Measurements from ENCODE around the gene PGLYRP4. TPM values are rescaled to one million over a fixed set of nuclear protein-coding genes. Genes with fewer than 3 reads are reported as not detected.
"Not testable (repeated sequence)": the region's sequence is repeated elsewhere in the genome, so short reads cannot be mapped to it uniquely, and the experiment has no call there.

Gene PGLYRP4
- total RNA-seq, 6 experiments from 2014 or later: not detected

DNA sequence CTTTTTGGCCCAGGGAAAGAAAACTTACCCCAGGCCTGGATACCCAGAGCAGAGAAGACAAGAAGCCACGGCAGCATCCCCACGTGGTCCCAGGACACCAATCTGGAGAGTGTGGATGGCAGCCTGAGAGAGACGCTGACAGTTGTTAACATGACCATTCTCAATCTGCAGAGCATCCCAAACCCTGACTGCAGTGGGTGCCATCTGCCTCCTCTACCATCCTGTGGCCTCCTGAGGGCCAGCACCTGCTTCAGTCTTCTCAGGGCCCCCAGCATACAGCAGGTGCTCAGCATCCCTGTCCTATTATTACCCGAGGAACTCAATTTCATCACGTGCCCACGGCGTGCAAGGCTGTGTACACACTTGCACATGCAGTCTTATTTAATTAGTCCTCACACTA is 785 bp downstream of the PGLYRP4 start:
- peaks cover 37% of the 10 kb centered on the region for H3K27me3 Mint-ChIP-seq (ENCODE audit: insufficient read depth)
- TF ChIP-seq, protein P1, sequence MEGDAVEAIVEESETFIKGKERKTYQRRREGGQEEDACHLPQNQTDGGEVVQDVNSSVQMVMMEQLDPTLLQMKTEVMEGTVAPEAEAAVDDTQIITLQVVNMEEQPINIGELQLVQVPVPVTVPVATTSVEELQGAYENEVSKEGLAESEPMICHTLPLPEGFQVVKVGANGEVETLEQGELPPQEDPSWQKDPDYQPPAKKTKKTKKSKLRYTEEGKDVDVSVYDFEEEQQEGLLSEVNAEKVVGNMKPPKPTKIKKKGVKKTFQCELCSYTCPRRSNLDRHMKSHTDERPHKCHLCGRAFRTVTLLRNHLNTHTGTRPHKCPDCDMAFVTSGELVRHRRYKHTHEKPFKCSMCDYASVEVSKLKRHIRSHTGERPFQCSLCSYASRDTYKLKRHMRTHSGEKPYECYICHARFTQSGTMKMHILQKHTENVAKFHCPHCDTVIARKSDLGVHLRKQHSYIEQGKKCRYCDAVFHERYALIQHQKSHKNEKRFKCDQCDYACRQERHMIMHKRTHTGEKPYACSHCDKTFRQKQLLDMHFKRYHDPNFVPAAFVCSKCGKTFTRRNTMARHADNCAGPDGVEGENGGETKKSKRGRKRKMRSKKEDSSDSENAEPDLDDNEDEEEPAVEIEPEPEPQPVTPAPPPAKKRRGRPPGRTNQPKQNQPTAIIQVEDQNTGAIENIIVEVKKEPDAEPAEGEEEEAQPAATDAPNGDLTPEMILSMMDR (IDR thresholded peaks at IDR 0.05): no peak
- no peaks in the 10 kb centered on the region for H3K4me1 Mint-ChIP-seq (ENCODE audit: low read depth)
- no peak overlapping the region for H3K27ac Mint-ChIP-seq
- DNase-seq: no peak
- no peaks in the 10 kb centered on the region for H3K9me3 Mint-ChIP-seq
- no peak overlapping the region for H3K4me3 Mint-ChIP-seq
- no peaks in the 10 kb centered on the region for H3K36me3 Mint-ChIP-seq (ENCODE audit: low read depth)

DNA sequence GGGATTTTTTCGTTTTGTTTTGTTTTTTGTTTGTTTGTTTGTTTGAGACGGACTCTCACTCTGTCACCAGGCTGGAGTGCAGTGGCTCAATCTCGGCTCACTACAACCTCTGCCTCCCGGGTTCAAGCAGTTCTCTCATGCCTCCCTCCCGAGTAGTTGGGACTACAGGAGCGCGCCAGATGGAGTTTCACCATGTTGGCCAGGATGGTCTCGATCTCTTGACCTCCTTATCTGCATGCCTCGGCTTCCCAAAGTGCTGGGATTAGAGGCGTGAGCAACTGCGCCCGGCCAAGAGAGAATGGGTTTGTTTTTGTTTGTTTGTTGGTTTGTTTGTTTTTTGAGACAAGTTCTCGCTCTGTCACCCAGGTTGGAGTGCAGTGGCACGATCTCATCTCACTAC is 1.6 kb downstream of the PGLYRP4 start:
- H3K9me3 Mint-ChIP-seq; H3K4me1 Mint-ChIP-seq (ENCODE audit: low read depth); H3K4me3 Mint-ChIP-seq; H3K36me3 Mint-ChIP-seq (ENCODE audit: low read depth); H3K27ac Mint-ChIP-seq; DNase-seq: not testable (repeated sequence)
- H3K27me3 Mint-ChIP-seq (ENCODE audit: insufficient read depth): peaks cover 37% of the 10 kb centered on the region

DNA sequence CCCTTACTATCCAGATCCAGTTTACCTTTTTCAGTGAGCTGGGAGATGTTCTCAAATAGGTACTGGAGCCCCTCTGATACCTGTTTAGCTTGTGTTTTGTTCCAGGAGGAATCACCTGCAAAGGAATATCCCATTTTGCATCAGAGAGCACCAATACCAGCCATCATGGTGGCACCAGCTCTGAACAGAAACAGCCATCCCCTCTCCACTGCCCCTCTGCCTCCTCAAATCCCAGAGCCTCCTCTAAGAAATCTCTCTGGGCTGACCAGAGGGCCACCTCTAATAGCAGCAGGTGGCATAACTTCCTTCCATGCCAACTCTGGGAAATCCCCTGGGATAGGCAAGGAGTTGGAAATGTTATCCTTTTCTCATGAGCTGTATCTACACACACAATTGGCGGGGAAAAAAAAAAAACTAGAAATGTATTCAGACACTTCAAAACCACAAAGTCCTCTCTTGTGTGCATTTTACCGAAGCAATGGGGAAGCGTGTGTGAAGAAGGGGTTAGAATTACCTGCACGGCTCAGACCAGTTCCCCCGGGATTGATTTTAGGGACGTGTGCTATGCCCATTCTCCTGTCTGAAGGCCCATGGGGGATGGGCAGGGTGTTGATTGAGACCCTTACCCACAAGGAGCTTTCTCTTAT is 2.4 kb downstream of the PGLYRP4 start:
- no peak overlapping the region for H3K4me3 Mint-ChIP-seq
- no peak overlapping the region for H3K27ac Mint-ChIP-seq
- no peaks in the 10 kb centered on the region for H3K9me3 Mint-ChIP-seq
- H3K27me3 Mint-ChIP-seq (ENCODE audit: insufficient read depth): peaks cover 31% of the 10 kb centered on the region
- no peaks in the 10 kb centered on the region for H3K4me1 Mint-ChIP-seq (ENCODE audit: low read depth)
- no peak for DNase-seq
- TF ChIP-seq, protein P1 (IDR thresholded peaks at IDR 0.05): no peak
- H3K36me3 Mint-ChIP-seq (ENCODE audit: low read depth): no peaks in the 10 kb centered on the region

DNA sequence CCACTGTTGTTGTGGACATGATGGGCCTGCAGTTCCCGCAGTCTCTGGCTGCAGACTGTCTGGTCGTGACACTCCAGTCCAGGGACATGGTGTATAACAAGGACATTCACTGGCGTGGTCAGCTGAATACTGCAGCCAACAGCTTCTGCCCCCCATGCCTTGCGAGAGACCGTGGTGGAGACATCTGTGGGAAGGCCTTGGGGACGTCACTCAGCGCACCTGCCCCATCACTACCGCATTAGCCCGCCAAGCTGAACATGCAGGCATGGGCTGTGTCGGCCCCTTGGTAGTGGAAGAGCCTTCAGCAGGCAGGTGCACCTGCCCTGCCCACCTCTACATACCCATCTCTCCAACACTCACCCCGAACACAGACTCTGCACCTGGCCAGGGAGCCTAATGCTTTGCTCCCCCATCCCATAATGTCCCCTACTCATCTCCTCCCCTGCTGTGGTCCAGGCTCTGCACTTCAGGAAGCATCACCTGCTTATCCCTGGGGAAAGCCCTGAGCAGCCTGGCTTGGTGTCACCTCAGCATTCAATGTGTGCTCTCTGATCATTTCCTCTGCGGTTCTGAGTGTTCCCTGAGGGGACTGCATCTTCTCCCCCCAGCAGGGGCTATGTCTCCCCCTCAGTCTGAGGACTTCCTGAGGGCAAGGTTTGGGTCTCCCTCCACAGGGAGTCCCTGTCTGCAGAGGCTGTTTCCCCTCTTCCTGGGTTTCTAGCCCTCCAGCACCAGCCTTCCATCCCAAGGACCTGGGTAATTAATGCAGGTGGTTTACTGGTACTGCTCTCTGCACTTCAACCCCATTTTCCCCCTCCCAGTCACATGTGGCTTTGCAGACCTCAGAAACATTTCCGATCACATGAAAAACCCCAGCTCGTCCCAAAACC is 3.2 kb downstream of the PGLYRP4 start:
- H3K36me3 Mint-ChIP-seq (ENCODE audit: low read depth): no peaks in the 10 kb centered on the region
- no peaks in the 10 kb centered on the region for H3K9me3 Mint-ChIP-seq
- H3K4me3 Mint-ChIP-seq: no peak overlapping the region
- no peak overlapping the region for H3K27ac Mint-ChIP-seq
- no peak for DNase-seq
- H3K4me1 Mint-ChIP-seq (ENCODE audit: low read depth): no peaks in the 10 kb centered on the region
- H3K27me3 Mint-ChIP-seq (ENCODE audit: insufficient read depth): peaks cover 27% of the 10 kb centered on the region
- TF ChIP-seq, protein P1 (IDR thresholded peaks at IDR 0.05): no peak

DNA sequence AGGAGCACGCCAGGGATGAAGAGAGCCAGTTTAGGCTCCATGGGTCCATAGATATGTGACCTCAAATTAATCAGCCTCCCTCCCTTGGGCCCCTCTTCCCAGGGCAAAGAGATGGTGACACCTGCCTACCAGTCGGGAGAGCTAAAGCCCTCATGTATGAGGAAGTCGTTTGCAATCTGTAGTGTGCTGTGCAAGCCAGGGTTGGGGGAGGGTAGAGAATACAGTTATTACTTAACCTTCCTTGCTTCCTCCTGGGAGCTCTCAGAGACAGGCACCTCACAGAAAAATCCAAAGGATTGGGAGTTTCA is 4.0 kb downstream of the PGLYRP4 start:
- H3K9me3 Mint-ChIP-seq: no peaks in the 10 kb centered on the region
- TF ChIP-seq, protein P1 (IDR thresholded peaks at IDR 0.05): no peak
- no peak overlapping the region for H3K4me3 Mint-ChIP-seq
- peaks cover 22% of the 10 kb centered on the region for H3K27me3 Mint-ChIP-seq (ENCODE audit: insufficient read depth)
- no peak overlapping the region for H3K27ac Mint-ChIP-seq
- no peaks in the 10 kb centered on the region for H3K36me3 Mint-ChIP-seq (ENCODE audit: low read depth)
- no peak for DNase-seq
- no peaks in the 10 kb centered on the region for H3K4me1 Mint-ChIP-seq (ENCODE audit: low read depth)

All from HFFc6 (cell line).